ENCODE measurements around the gene DGKB. TPM values are rescaled to one million over a fixed set of nuclear protein-coding genes. Genes with fewer than 3 reads are reported as not detected.

Gene DGKB
- total and polyA plus RNA-seq, 9 donors, result under 0.01 to 1.3 (median 0.28) TPM; not detected in 2

GRCh38 chr7:14858410-14858809 lies 44.1 kb downstream of the DGKB start:
- DNase-seq, result no peak
- no peak overlapping the region for H3K4me3 ChIP-seq
- no peaks in the 10 kb centered on the region for H3K4me1 ChIP-seq (ENCODE audit: insufficient read depth)
- H3K36me3 ChIP-seq, result no peaks in the 10 kb centered on the region
- no peak overlapping the region for H3K27ac ChIP-seq
- TF ChIP-seq, protein P1, sequence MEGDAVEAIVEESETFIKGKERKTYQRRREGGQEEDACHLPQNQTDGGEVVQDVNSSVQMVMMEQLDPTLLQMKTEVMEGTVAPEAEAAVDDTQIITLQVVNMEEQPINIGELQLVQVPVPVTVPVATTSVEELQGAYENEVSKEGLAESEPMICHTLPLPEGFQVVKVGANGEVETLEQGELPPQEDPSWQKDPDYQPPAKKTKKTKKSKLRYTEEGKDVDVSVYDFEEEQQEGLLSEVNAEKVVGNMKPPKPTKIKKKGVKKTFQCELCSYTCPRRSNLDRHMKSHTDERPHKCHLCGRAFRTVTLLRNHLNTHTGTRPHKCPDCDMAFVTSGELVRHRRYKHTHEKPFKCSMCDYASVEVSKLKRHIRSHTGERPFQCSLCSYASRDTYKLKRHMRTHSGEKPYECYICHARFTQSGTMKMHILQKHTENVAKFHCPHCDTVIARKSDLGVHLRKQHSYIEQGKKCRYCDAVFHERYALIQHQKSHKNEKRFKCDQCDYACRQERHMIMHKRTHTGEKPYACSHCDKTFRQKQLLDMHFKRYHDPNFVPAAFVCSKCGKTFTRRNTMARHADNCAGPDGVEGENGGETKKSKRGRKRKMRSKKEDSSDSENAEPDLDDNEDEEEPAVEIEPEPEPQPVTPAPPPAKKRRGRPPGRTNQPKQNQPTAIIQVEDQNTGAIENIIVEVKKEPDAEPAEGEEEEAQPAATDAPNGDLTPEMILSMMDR (IDR thresholded peaks at IDR 0.05), result no peak
- no peak for TF ChIP-seq POLR2A (IDR thresholded peaks at IDR 0.05)
- TF ChIP-seq EP300 (IDR thresholded peaks at IDR 0.05), result no peak
- H3K9me3 ChIP-seq, result no peaks in the 10 kb centered on the region
- no peaks in the 10 kb centered on the region for H3K27me3 ChIP-seq
- WGBS, 3 donors, result 48 to 50% (median 49%) methylated on average over 3 of the region's 3 CpGs
- intact Hi-C loops (cut with DNase I), result no loop called here

DNA sequence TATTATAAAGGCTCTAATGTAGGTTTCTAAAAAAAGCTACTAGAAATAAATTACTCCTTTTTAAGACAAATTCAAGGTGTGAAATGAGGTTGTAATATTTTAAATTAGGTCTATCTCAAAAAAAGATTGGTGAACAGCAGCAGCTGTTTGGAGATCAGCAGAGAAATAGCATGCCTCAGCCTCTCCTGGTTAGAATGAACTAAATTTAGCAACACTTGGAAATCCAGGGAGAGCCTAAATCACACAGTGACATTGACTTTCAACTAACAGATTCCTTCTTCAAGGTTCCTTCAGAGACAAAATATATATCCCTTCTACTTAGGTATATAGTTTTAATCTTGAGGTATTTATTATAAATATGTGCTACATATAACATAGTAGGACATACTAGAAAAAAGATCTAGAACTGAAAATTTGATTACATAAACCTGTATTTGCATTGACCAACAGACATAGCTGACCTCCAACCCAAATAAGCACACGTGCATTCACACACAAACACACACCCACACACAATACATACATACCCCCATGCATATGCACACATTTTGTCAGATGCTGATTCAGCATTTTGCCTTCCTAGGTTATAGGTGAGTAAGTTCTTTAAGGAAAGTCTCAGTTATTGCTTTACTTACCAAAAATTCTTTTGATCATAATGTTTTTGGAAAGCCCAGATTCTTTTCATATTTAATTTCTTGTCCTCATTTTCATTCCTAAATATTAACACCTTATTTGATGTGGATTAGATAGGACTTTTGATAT lies 47.3 kb downstream of the DGKB start:
- no peak overlapping the region for H3K4me3 ChIP-seq
- H3K36me3 ChIP-seq, result no peaks in the 10 kb centered on the region
- WGBS, 3 donors, result 25 to 33% (median 25%) methylated on average over 1 of the region's 1 CpG
- no peaks in the 10 kb centered on the region for H3K4me1 ChIP-seq (ENCODE audit: insufficient read depth)
- no peak for TF ChIP-seq POLR2A (IDR thresholded peaks at IDR 0.05)
- TF ChIP-seq, protein P1 (IDR thresholded peaks at IDR 0.05), result no peak
- no peak for TF ChIP-seq EP300 (IDR thresholded peaks at IDR 0.05)
- intact Hi-C loops (cut with DNase I), result no loop called here
- no peak for DNase-seq
- H3K27me3 ChIP-seq, result no peaks in the 10 kb centered on the region
- no peak overlapping the region for H3K27ac ChIP-seq
- no peaks in the 10 kb centered on the region for H3K9me3 ChIP-seq

GRCh38 chr7:14854471-14854870 lies 48.1 kb downstream of the DGKB start:
- Histone ChIP-seq H3K36me3 (no peaks in the 10 kb centered on the region), H3K27me3 (no peaks in the 10 kb centered on the region), H3K4me3 (no peak overlapping the region), H3K4me1 (ENCODE audit: insufficient read depth) (no peaks in the 10 kb centered on the region), H3K27ac (no peak overlapping the region), H3K9me3 (no peaks in the 10 kb centered on the region)
- 72 to 82% (median 74%) methylated on average over 5 of the region's 5 CpGs for WGBS, 3 donors
- intact Hi-C loops (cut with DNase I), result no loop called here
- DNase-seq, result no peak
- TF ChIP-seq EP300 (IDR thresholded peaks at IDR 0.05) (no peak), POLR2A (IDR thresholded peaks at IDR 0.05) (no peak)
- TF ChIP-seq, protein P1 (IDR thresholded peaks at IDR 0.05), result no peak

DNA sequence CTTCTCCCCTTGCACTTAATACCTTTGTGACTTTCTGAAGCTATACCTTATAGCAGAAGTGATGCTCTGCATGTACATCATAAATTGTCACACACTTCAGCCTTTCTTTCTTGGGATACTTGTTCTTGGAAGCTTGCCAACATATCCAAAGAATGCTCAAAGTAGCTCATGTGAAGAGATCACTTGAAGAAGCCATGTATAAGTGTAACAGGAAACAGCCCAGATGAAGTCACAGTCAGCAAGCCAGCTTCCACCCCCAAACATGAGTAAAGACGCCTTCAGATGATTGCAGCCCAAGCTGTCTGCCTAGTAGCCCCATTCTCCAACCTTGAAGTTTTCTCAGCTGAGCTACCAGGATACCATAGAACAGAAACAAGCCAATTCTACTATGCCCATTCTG lies 50.9 kb downstream of the DGKB start:
- Histone ChIP-seq H3K4me1 (ENCODE audit: insufficient read depth) (no peaks in the 10 kb centered on the region), H3K36me3 (no peaks in the 10 kb centered on the region), H3K27ac (no peak overlapping the region), H3K4me3 (no peak overlapping the region), H3K27me3 (no peaks in the 10 kb centered on the region), H3K9me3 (no peaks in the 10 kb centered on the region)
- DNase-seq, result no peak
- TF ChIP-seq, protein P1 (IDR thresholded peaks at IDR 0.05), result no peak
- TF ChIP-seq EP300 (IDR thresholded peaks at IDR 0.05) (no peak), POLR2A (IDR thresholded peaks at IDR 0.05) (no peak)
- 75 to 92% (median 85%) methylated on average over 1 of the region's 1 CpG for WGBS, 3 donors
- intact Hi-C loops (cut with DNase I), result no loop called here

Data from ovary (tissue), 9 donors.